K562 treated with DMSO at 1 percent for 4 hours (cell line): ENCODE results near the gene TMC4. TPM values are rescaled to one million over a fixed set of nuclear protein-coding genes. Genes with fewer than 3 reads are reported as not detected.

Experiments used
- total RNA-seq: library from RNA; unstranded; fragments of 300-600 nt; gene quantifications from 2 replicates; pipeline ENCODE4 v1.2.3, GENCODE V29; 2022; ENCODE audit not compliant: insufficient read depth

TMC4 gene, protein sequence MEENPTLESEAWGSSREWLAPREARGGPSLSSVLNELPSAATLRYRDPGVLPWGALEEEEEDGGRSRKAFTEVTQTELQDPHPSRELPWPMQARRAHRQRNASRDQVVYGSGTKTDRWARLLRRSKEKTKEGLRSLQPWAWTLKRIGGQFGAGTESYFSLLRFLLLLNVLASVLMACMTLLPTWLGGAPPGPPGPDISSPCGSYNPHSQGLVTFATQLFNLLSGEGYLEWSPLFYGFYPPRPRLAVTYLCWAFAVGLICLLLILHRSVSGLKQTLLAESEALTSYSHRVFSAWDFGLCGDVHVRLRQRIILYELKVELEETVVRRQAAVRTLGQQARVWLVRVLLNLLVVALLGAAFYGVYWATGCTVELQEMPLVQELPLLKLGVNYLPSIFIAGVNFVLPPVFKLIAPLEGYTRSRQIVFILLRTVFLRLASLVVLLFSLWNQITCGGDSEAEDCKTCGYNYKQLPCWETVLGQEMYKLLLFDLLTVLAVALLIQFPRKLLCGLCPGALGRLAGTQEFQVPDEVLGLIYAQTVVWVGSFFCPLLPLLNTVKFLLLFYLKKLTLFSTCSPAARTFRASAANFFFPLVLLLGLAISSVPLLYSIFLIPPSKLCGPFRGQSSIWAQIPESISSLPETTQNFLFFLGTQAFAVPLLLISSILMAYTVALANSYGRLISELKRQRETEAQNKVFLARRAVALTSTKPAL
- 0.71 TPM in 1 of 2 replicates, not detected in the other for total RNA-seq

DNA sequence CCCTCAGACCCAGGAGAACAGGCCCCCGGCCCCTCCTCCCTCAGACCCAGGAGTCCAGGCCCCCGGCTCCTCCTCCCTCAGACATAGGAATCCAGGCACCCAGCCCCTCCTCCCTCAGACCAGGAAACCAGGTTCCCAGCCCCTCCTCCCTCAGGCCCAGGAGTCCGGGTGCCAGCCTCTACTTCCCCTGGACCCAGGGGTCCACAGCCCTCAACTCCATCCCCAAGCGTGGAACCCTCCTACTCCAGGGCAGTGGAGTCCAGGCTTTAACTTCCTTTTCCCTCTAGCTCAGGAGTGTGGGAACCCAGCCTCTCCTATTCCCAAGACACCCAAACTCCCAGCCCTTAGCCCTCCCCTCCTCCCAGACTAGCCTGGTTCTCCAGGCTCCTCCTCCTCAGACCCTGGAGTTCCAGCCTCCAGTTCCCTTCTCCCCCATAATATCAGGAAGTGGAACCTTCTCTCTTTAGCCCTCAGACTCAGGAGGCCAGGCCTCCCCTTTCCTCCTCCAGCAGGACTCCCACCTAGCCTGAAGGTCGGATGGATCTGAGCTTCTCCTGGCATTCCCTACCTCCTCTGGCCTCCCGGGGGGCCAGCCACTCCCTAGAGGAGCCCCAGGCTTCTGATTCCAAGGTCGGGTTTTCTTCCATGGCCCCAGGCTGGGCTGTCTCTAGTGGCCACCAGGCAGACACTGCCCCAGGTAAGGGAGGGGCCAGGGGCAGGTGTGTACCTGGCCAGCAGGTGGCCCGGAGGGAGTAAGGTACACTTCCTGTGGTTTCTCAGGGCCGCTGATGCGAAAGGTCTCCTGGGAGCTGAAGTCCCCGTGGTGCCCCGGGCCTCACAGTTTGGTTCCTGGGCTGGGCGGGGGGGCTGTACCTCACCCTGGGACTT, at the start of gene TMC4:
Gene TMC4, minus strand, starts transcription at position 690 of the 888 bp plus-strand sequence. Its CDS starts 43 bp downstream, at position 647.

DNA sequence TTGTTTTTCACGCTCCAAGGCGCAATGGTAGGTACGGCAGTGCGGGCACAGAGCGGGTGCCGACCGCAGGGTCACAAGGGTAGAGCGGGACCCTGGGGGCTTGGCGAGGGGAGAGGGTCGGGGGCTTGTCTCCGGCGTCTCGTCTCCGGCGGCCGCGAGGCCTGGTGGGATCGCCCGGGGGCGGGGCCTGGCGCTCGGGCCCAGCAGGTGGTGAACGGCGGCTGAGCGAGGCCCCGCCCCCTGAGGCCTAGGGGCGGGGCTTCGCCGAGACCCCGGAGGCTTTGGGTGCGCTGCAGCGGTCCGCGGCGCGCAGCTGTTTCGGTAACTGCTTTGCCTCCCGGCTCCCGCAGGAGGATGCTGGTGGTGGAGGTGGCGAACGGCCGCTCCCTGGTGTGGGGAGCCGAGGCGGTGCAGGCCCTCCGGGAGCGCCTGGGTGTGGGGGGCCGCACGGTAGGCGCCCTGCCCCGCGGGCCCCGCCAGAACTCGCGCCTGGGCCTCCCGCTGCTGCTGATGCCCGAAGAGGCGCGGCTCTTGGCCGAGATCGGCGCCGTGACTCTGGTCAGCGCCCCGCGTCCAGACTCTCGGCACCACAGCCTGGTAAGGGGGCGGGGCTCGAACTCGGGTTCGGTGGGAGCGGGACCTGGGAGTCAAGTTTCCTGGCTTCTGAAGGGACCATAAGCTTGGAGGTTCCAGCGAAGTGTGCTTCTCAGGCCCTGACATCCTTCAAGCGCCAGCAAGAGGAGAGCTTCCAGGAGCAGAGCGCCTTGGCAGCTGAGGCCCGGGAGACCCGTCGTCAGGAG, 18.3 kb upstream of the TMC4 start, which contains the start of gene TSEN34:
Gene TSEN34, plus strand, starts transcription at position 298 of the 800 bp plus-strand sequence. Its CDS starts 57 bp downstream, at position 355.

DNA sequence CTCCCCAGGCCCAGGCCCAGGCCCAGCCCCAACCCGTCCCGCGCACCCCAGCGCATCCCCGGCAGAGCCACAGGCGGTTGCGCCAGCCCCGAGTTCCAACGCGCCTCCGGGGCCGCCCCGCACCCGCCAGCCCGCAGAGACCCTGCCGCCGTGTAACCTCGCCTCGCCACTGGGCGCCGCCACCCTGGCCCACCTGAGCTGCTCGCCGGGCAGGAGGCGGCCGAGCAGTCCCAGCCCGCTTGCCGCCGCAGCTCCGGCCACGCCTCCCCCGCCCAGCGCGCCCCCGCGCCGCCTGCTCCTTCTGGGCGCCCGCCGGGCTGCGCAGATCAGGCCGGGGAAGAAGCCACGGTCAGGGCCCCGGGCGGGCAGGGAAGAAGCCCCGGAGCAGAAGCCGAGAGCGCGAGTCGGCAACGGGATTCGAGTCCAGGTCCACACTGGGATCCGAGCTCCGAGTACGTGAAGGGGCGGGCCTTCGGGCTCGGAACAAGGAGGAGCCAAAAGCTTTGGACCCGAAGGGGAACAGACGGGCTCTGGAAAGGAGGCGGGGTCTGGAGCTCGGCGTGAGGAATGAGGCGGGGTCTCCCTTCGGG, 16.3 kb upstream of the TMC4 start, which contains the start of gene MBOAT7:
Gene MBOAT7, minus strand, starts transcription at position 436 of the 590 bp plus-strand sequence. CDS start 1,072 bp downstream, outside the sequence.

DNA sequence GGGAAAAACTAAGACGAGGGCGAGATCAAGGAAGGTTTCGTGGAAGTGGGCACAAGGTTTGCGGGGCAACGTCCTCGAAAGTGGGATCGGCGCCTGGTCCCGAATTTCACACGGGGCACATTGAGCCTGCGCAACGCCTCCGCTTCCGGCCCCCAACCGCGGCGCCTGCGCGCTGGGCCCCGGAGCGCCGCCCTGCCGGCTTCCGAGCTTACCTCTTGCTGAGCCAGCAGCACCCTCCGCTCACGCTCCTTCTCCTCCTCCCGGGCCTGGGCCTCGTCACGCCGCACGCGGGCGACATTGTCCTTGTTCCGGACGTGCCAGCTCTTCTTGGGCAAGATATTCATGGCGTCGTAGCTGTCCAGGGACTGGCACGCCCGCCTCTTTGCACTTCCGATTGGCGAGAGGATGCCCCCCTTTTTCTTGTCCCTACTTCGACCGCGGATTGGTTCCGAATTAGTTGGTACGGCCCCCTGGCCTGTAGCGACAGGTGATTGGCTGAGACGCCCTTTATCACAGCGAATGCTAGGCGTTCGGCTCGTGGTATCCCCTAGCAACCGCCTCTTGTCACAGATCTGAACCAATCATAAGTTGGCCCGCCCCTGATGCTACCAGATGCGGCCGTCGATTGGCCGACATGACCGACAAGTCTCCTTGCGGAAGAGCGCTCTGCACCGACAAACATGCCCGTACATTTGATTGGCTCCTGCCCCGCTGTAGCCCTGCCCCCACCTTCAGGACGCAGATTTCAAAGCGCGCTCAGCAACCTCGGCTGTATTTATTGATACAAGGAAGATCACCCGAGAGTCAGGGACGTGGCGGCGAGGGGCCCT, 13.4 kb downstream of the TMC4 start, which contains the start of gene LENG1:
Gene LENG1, minus strand, starts transcription at position 370 of the 830 bp plus-strand sequence. Its CDS starts 26 bp downstream, at position 344.

DNA sequence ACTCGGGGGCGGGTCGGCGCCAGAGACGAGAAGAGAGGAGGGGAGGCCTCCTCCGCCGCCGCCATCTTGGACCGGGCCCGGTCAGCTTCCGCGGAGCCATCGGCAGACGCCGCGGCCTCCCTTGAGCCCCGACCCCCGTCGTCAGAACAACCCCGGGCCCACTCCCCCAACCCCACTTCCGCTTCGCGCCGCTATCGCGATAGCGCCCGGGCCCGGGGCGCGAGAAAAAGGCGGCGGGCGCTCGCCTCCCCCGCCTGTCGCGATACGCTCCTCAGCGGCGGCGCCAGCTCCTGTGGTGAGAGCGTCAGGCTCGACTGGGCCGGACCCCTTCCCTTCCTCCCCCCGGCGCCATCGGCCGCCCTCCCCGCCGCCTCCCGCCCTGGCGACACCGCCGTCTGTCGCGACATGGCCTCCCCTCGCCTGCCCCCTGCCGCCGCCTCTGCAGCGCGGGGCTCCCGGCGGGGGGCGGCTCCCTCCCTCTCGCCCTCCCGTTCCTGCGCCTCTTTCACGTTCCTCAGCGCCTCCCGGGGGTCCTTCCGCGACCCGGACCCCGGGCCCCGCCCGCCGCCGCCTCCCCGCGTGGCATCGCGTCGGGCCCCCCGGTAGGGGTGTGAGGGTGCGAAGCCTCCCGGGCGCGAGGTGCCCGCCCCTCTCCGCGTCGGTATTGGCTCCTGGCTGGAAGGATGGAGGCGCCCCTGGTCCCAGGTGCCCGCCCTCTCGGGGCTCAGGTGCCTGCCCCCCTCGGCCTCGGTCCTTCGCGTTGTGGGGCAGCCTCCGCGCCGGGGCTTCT, 35.1 kb downstream of the TMC4 start, which contains the start of gene CNOT3:
Gene CNOT3, plus strand, starts transcription at position 64 of the 790 bp plus-strand sequence. CDS start 5,217 bp downstream, outside the sequence.

DNA sequence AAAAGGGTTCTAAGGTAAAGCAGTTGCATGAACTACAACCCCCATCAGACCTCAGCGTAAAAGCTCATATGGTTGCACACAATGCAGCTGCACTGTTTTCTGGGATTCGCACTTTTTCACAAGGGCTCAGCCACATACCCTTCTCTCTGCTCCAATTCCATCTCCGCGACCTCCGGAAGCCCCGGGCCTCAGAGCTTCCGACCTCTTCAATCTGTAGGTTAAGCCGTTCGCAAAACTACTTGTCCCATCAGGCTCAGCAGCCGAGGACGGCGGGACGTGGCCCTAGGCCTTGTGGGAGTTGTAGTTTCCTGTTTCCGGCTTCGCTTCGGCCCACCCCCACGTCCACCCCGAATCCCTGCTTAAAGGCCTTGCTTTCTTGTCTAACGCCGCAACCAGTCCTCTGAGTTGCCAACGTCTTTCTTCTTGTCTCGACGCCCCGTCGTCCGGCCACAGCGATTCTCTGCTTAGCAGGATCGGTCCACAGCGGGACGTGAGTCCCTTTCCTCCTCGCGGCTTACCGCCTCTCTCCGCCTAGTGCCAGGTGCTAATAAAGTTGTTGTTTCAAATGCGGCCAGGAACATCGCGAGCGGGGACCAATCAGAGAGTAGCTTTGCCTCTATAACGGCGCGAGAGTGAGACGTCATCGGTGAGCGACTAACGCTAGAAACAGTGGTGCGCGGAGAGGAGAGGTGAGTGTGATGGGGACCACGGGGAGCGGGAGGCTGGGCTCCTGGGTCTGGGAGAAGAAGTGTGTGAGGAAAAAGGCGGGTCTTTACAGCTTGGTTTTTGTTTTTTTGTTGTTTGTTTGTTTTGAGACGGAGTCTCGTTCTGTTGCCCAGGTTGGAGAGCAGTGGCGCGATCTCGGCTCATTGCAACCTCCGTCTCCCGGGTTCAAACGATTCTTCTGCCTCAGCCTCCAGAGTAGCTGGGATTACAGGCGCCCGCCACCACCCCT, 57.6 kb downstream of the TMC4 start, which contains the start of the genes PRPF31 and TFPT:
Gene PRPF31, plus strand, starts transcription at position 646 of the 955 bp plus-strand sequence. CDS start 2,525 bp downstream, outside the sequence.
Gene TFPT, minus strand, starts transcription at position 549 of the 955 bp plus-strand sequence. Its CDS starts 388 bp downstream, at position 161.

Other genes starting within 250 kb of the TMC4 start
- not detected in 2 replicates for gene CACNG8, start 210.2 kb downstream of the TMC4 start, total RNA-seq
- not detected in 2 replicates for gene CACNG6, start 181.5 kb downstream of the TMC4 start, total RNA-seq
- gene VSTM1, start 109.3 kb downstream of the TMC4 start, total RNA-seq, result not detected in 2 replicates
- gene TARM1, start 91.8 kb downstream of the TMC4 start, total RNA-seq, result not detected in 2 replicates
- 2.3 and 3.6 TPM in 2 replicates for gene OSCAR, start 72.4 kb downstream of the TMC4 start, total RNA-seq
- gene NDUFA3, start 70.3 kb downstream of the TMC4 start, total RNA-seq, result 61.7 and 117 TPM in 2 replicates
- 7.9 and 11.9 TPM in 2 replicates for gene TFPT, start 57.5 kb downstream of the TMC4 start, total RNA-seq
- 62.7 and 68.2 TPM in 2 replicates for gene PRPF31, start 57.4 kb downstream of the TMC4 start, total RNA-seq
- 73.8 and 80.3 TPM in 2 replicates for gene CNOT3, start 35.4 kb downstream of the TMC4 start, total RNA-seq
- 3.8 and 4.4 TPM in 2 replicates for gene LENG1, start 13.4 kb downstream of the TMC4 start, total RNA-seq
- 219 and 267 TPM in 2 replicates for gene MBOAT7, start 16.4 kb upstream of the TMC4 start, total RNA-seq
- gene TSEN34, start 18.1 kb upstream of the TMC4 start, total RNA-seq, result 50.4 and 59.5 TPM in 2 replicates
- gene RPS9, start 27.7 kb upstream of the TMC4 start, total RNA-seq, result 6,479 and 6,972 TPM in 2 replicates
- gene LILRB3, start 49.8 kb upstream of the TMC4 start, total RNA-seq, result not detected in 2 replicates
- not detected in 2 replicates for gene LILRA6, start 69.6 kb upstream of the TMC4 start, total RNA-seq
- gene LILRB5, start 84.1 kb upstream of the TMC4 start, total RNA-seq, result not detected in 2 replicates
- not detected in 2 replicates for gene LILRB2, start 108.0 kb upstream of the TMC4 start, total RNA-seq
- gene LILRA5, start 140.0 kb upstream of the TMC4 start, total RNA-seq, result not detected in 2 replicates
- gene LILRA4, start 166.0 kb upstream of the TMC4 start, total RNA-seq, result not detected in 2 replicates
- gene LAIR1, start 191.8 kb upstream of the TMC4 start, total RNA-seq, result not detected in 2 replicates
- gene TTYH1, start 242.3 kb upstream of the TMC4 start, total RNA-seq, result not detected in 2 replicates